ENCODE data around the gene RAB23.
A peak's percentile ranks its signal among the peaks of the same experiment; 100 is the strongest.

Gene RAB23

GRCh38 chr6:57226221-57226620 is 4.1 kb upstream of the RAB23 start:
- DNase-seq = no peak

- DNase-seq = no peak
Observed at GRCh38 chr6:57224769-57225515, 2.8 kb upstream of the RAB23 start.

- no peak for DNase-seq
Observed at GRCh38 chr6:57222743-57223077, 603 bp upstream of the RAB23 start.

GRCh38 chr6:57221191-57221935 is 744 bp downstream of the RAB23 start:
- DNase-seq = peak; percentile 55

GRCh38 chr6:57220083-57220703 is 1.9 kb downstream of the RAB23 start:
- no peak for DNase-seq

- DNase-seq = no peak
Observed at GRCh38 chr6:57217270-57217669, 4.8 kb downstream of the RAB23 start.

- no peak for DNase-seq
Observed at GRCh38 chr6:57216235-57217101, 5.6 kb downstream of the RAB23 start.

- DNase-seq = no peak
Observed at GRCh38 chr6:57215260-57215659, 6.8 kb downstream of the RAB23 start.

GRCh38 chr6:57210060-57210459 is 12.0 kb downstream of the RAB23 start:
- DNase-seq = no peak

- no peak for DNase-seq
Observed at GRCh38 chr6:57209030-57209429, 13.1 kb downstream of the RAB23 start.

GRCh38 chr6:57207872-57208271 is 14.2 kb downstream of the RAB23 start:
- DNase-seq = no peak

GRCh38 chr6:57207141-57207540 is 15.0 kb downstream of the RAB23 start:
- no peak for DNase-seq

- DNase-seq = no peak
Observed at GRCh38 chr6:57205550-57206328, 16.4 kb downstream of the RAB23 start.

- no peak for DNase-seq
Observed at GRCh38 chr6:57201718-57202117, 20.4 kb downstream of the RAB23 start.

- no peak for DNase-seq
Observed at GRCh38 chr6:57198926-57199636, 23.0 kb downstream of the RAB23 start.

GRCh38 chr6:57195457-57195856 is 26.6 kb downstream of the RAB23 start:
- no peak for DNase-seq

GRCh38 chr6:57193177-57193576 is 28.9 kb downstream of the RAB23 start:
- no peak for DNase-seq

GRCh38 chr6:57190140-57190539 is 32.0 kb downstream of the RAB23 start:
- no peak for DNase-seq

- DNase-seq = no peak
Observed at GRCh38 chr6:57183336-57183735, 38.8 kb downstream of the RAB23 start.

GRCh38 chr6:57182017-57182432 is 40.1 kb downstream of the RAB23 start:
- no peak for DNase-seq

GRCh38 chr6:57180596-57180995 is 41.5 kb downstream of the RAB23 start:
- no peak for DNase-seq
